Fibroblast of lung (primary cell): ENCODE data around the gene ZCCHC2. TPM values are rescaled to one million over a fixed set of nuclear protein-coding genes. Genes with fewer than 3 reads are reported as not detected.
A peak's percentile ranks its signal among the peaks of the same experiment; 100 is the strongest.

Experiments used
- DNase-seq, 2 donors: peaks; one replicate each; pipeline versions ENCODE4 v3.0.0 to v3.0.0-alpha.2; 2010; ENCODE audit warnings: low read depth in 2 of 2
- H2AFZ ChIP-seq: 2 replicates; pipeline ENCODE4 v1.5.1; 2012; ENCODE audit warnings: low read length, control low read depth, inconsistent platforms
- H3K27ac ChIP-seq: 2 replicates; pipeline ENCODE4 v1.5.1; 2011; ENCODE audit warnings: low read length, control low read depth; ENCODE audit not compliant: insufficient read depth
- H3K27me3 ChIP-seq: 2 replicates; pipeline ENCODE4 v1.5.1; 2011; ENCODE audit warnings: mild to moderate bottlenecking, low read length; ENCODE audit not compliant: control insufficient read depth, insufficient read depth
- H3K36me3 ChIP-seq: 2 replicates; pipeline ENCODE4 v1.5.1; 2011; ENCODE audit warnings: low read length; ENCODE audit not compliant: control insufficient read depth, insufficient read depth
- H3K4me1 ChIP-seq: 2 replicates; pipeline ENCODE4 v1.5.1; 2011; ENCODE audit warnings: low read length; ENCODE audit not compliant: control insufficient read depth, insufficient read depth; ENCODE audit errors: extremely low read depth
- H3K4me2 ChIP-seq: 2 replicates; pipeline ENCODE4 v1.5.1; 2011; ENCODE audit warnings: low read length, control low read depth; ENCODE audit not compliant: insufficient read depth; ENCODE audit errors: extremely low read depth
- H3K4me3 ChIP-seq, 4 experiments: fragments of 200-600 bp in 1 of 4; sonication (generic) in 1 of 4; replicated peaks in 1 of 4; 2 replicates each; pipeline ENCODE4 v1.5.1; 2011 to 2016; ENCODE audit warnings: low read length in 4 of 4, low read depth in 3 of 4, mild to moderate bottlenecking in 3 of 4, control low read depth in 2 of 4, inconsistent platforms in 1 of 4, mixed read lengths in 1 of 4; ENCODE audit not compliant: insufficient read depth in 1 of 4; ENCODE audit errors: control extremely low read depth in 1 of 4
- H3K79me2 ChIP-seq: 2 replicates; pipeline ENCODE4 v1.5.1; 2012; ENCODE audit warnings: mild to moderate bottlenecking, low read length, inconsistent platforms; ENCODE audit not compliant: control insufficient read depth, insufficient read depth
- H3K9ac ChIP-seq: 2 replicates; pipeline ENCODE4 v1.5.1; 2011; ENCODE audit warnings: mild to moderate bottlenecking, low read length, control low read depth; ENCODE audit not compliant: insufficient read depth
- H3K9me3 ChIP-seq: 2 replicates; pipeline ENCODE4 v1.5.1; 2012; ENCODE audit warnings: low read depth, low read length; ENCODE audit not compliant: control insufficient read depth, insufficient read depth
- H4K20me1 ChIP-seq: 2 replicates; pipeline ENCODE4 v1.5.1; 2011; ENCODE audit warnings: low read length; ENCODE audit not compliant: control insufficient read depth, insufficient read depth; ENCODE audit errors: extremely low read depth
- CTCF ChIP-seq, 2 donors: IDR thresholded peaks in 1 of 2; conservative IDR thresholded peaks in 1 of 2; 1 replicate in 1 of 2; 2 replicates in 1 of 2; pipeline ENCODE4 v1.5.1; 2011 to 2012; ENCODE audit warnings: low read length in 2 of 2, control low read depth in 1 of 2, inconsistent platforms in 1 of 2, low read depth in 1 of 2, mild to moderate bottlenecking in 1 of 2
- EZH2 ChIP-seq: IDR thresholded peaks from 2 replicates; pipeline ENCODE4 v1.5.1; 2012; ENCODE audit warnings: low read length, control low read depth, mild to moderate bottlenecking; ENCODE audit errors: missing control alignments
- polyA plus RNA-seq, 2 donors: library from polyadenylated mRNA; depleted of rRNA in 1 of 2; stranded (reverse) in 1 of 2; unstranded in 1 of 2; fragments of >200 nt; gene quantifications; 2 replicates each; pipeline ENCODE4 v1.2.1, GENCODE V29; 2011 to 2012; ENCODE audit warnings: missing spikeins in 1 of 2
- total RNA-seq: library from RNA; depleted of rRNA; stranded (reverse); fragments of >200 nt; gene quantifications from 2 replicates; pipeline ENCODE4 v1.2.1, GENCODE V29; 2014

The ZCCHC2 gene
- total and polyA plus RNA-seq, 2 donors (not counting 1 experiment from before 2014, with no cell fraction given) = 5.3 to 10.9 TPM

- peak overlapping the region; percentile 64 to 90 (median 83) for H3K4me3 ChIP-seq
- peaks cover 9% of the 10 kb centered on the region for H3K4me1 ChIP-seq
- no peaks in the 10 kb centered on the region for H3K27me3 ChIP-seq
- H2AFZ ChIP-seq = no peak overlapping the region
- H3K27ac ChIP-seq = no peak overlapping the region
- peak overlapping the region; percentile 93 for H3K4me2 ChIP-seq
- H3K9me3 ChIP-seq = no peaks in the 10 kb centered on the region
- peak; percentile 11 to 32 for DNase-seq
- H3K9ac ChIP-seq = no peak overlapping the region
- H3K36me3 ChIP-seq = no peaks in the 10 kb centered on the region
- no peaks in the 10 kb centered on the region for H4K20me1 ChIP-seq
- TF ChIP-seq EZH2 = no peak
- no peak for TF ChIP-seq CTCF (conservative IDR thresholded peaks at IDR 0.05 in 1 of 2, IDR thresholded peaks at IDR 0.05 in 1 of 2; ENCODE audit: low read depth in 1 of 2, low read length in 2 of 2)
- peaks cover 17% of the 10 kb centered on the region for H3K79me2 ChIP-seq
These were observed 1.2 kb upstream of the ZCCHC2 start for GRCh38 chr18:62521593-62521992.

GRCh38 chr18:62522178-62522503, 684 bp upstream of the ZCCHC2 start:
- TF ChIP-seq EZH2 (no peak), CTCF (conservative IDR thresholded peaks at IDR 0.05 in 1 of 2, IDR thresholded peaks at IDR 0.05 in 1 of 2; ENCODE audit: low read depth in 1 of 2, low read length in 2 of 2) (no peak)
- peak overlapping the region; percentile 93 for H3K4me2 ChIP-seq
- peak overlapping the region; percentile 64 to 90 (median 83) for H3K4me3 ChIP-seq
- no peaks in the 10 kb centered on the region for H3K27me3 ChIP-seq
- peak overlapping the region; percentile 79 for H2AFZ ChIP-seq
- DNase-seq = no peak
- H3K9me3 ChIP-seq = no peaks in the 10 kb centered on the region
- H3K4me1 ChIP-seq = peaks cover 11% of the 10 kb centered on the region
- H3K79me2 ChIP-seq = peaks cover 17% of the 10 kb centered on the region
- H3K9ac ChIP-seq = peak overlapping the region; percentile 76
- no peaks in the 10 kb centered on the region for H4K20me1 ChIP-seq
- H3K27ac ChIP-seq = peak overlapping the region; percentile 82
- no peaks in the 10 kb centered on the region for H3K36me3 ChIP-seq

GRCh38 chr18:62523255-62523588, 397 bp downstream of the ZCCHC2 start:
- no peak overlapping the region for H3K4me2 ChIP-seq
- H3K27ac ChIP-seq = peak overlapping the region; percentile 82

More at GRCh38 chr18:62523255-62523588, 397 bp downstream of the ZCCHC2 start:
- Histone ChIP-seq H3K36me3 (no peaks in the 10 kb centered on the region), H4K20me1 (no peaks in the 10 kb centered on the region), H3K27me3 (no peaks in the 10 kb centered on the region), H3K9ac (peak overlapping the region; percentile 76), H2AFZ (no peak overlapping the region), H3K4me1 (peaks cover 13% of the 10 kb centered on the region), H3K79me2 (peaks cover 23% of the 10 kb centered on the region), H3K4me3 (peak overlapping the region in 3 of 4 experiments; percentile 82 to 90 (median 84)), H3K9me3 (no peaks in the 10 kb centered on the region)
- no peak for DNase-seq
- TF ChIP-seq CTCF (conservative IDR thresholded peaks at IDR 0.05 in 1 of 2, IDR thresholded peaks at IDR 0.05 in 1 of 2; ENCODE audit: low read depth in 1 of 2, low read length in 2 of 2) (no peak), EZH2 (no peak)
